HCT116 (cell line): ENCODE measurements around the gene VAMP8. TPM values are rescaled to one million over a fixed set of nuclear protein-coding genes. Genes with fewer than 3 reads are reported as not detected.

ENCODE experiments used
- ATAC-seq: fragments of 200-7000 bp; cut with Tn5 transposase; 2 replicates; pipeline ENCODE4 v1.9.1; 2020; ENCODE audit warnings: mild to moderate bottlenecking, moderate library complexity
- Bru-seq: library from RNA; stranded (reverse); fragments of 400-500 nt; gene quantifications from one replicate; lab custom pipeline; 2021; lab: Mats Ljungman, UMichigan
- BruChase-seq, 2 experiments: library from RNA; stranded (reverse); fragments of 400-500 nt; gene quantifications; one replicate each; lab custom pipeline; 2021; lab: Mats Ljungman, UMichigan
- BruUV-seq: library from RNA; stranded (reverse); fragments of 400-500 nt; replicated peaks from 2 replicates; lab custom pipeline; 2021; lab: Mats Ljungman, UMichigan
- CTCF ChIA-PET: fragments of 300-600 bp; sonication (Branson Sonifier 250); formaldehyde crosslinking; loops from one replicate; lab custom pipeline; 2021; ENCODE audit warnings: antibody characterized with exemption; lab: Charles Lee
- POLR2A ChIA-PET: fragments of 300-600, 350-600 bp; sonication (Branson Sonifier 250); formaldehyde crosslinking; loops from one replicate; lab custom pipeline; 2021; ENCODE audit warnings: antibody characterized with exemption; lab: Charles Lee
- RAD21 ChIA-PET, 2 experiments: fragments of 300-600 bp; sonication (Branson Sonifier 250); formaldehyde crosslinking; loops; one replicate each; lab custom pipeline; 2023; ENCODE audit warnings: low total read pairs in 2 of 2; ENCODE audit not compliant: uncharacterized antibody in 2 of 2, unreplicated experiment in 2 of 2, low non-redundant PET in 1 of 2; lab: Charles Lee
- DNase-seq: peaks from one replicate; pipeline ENCODE4 v3.0.0-alpha.2; 2010; ENCODE audit warnings: low read depth, low spot score
- H2AFZ ChIP-seq: fragments of 200-600 bp; shearing (Covaris generic), sonication (generic); 2 replicates; pipeline ENCODE4 v1.6.1; 2017; ENCODE audit warnings: low read depth, mixed run types, mixed read lengths, antibody characterized with exemption, low read length; ENCODE audit not compliant: poor library complexity, severe bottlenecking
- H3K27ac ChIP-seq: 2 replicates; pipeline ENCODE4 v1.5.1; 2012; ENCODE audit warnings: low read depth, low read length
- H3K27me3 ChIP-seq: fragments of 200-600 bp; sonication (generic); 2 replicates; pipeline ENCODE4 v1.6.1; 2016; ENCODE audit warnings: mixed run types, low read length, mixed read lengths; ENCODE audit not compliant: insufficient read depth
- H3K36me3 ChIP-seq, 2 experiments: fragments of 200-500 bp in 1 of 2; fragments of 200-600 bp in 1 of 2; sonication (Bioruptor generic) in 1 of 2; sonication (generic) in 1 of 2; 2 replicates each; pipeline versions ENCODE4 v1.5.1 to v1.6.1; 2014 to 2016; ENCODE audit warnings: low read length in 2 of 2, inconsistent platforms in 1 of 2, mixed read lengths in 1 of 2, mixed run types in 1 of 2; ENCODE audit not compliant: insufficient read depth in 2 of 2, control insufficient read depth in 1 of 2
- H3K4me1 ChIP-seq, 2 experiments: fragments of 200-600 bp in 1 of 2; sonication (generic) in 1 of 2; 2 replicates each; pipeline versions ENCODE4 v1.5.1 to v1.6.1; 2012 to 2017; ENCODE audit warnings: low read length in 2 of 2, inconsistent platforms in 1 of 2, mild to moderate bottlenecking in 1 of 2, mixed read lengths in 1 of 2, mixed run types in 1 of 2, moderate library complexity in 1 of 2; ENCODE audit not compliant: insufficient read depth in 2 of 2, control insufficient read depth in 1 of 2
- H3K4me2 ChIP-seq: fragments of 200-600 bp; sonication (generic); 2 replicates; pipeline ENCODE4 v1.6.1; 2017; ENCODE audit warnings: mixed run types, low read length, mixed read lengths
- H3K4me3 ChIP-seq, 2 experiments: fragments of 200-600 bp in 1 of 2; sonication (generic) in 1 of 2; replicated peaks in 1 of 2; 2 replicates each; pipeline ENCODE4 v1.5.1; 2011 to 2016; ENCODE audit warnings: low read length in 2 of 2, control low read depth in 1 of 2, low read depth in 1 of 2, mild to moderate bottlenecking in 1 of 2, mixed read lengths in 1 of 2, mixed run types in 1 of 2
- H3K79me2 ChIP-seq: fragments of 200-600 bp; sonication (generic); 2 replicates; pipeline ENCODE4 v1.6.1; 2017; ENCODE audit warnings: mild to moderate bottlenecking, mixed run types, low read length, moderate library complexity, mixed read lengths; ENCODE audit not compliant: insufficient read depth
- H3K9ac ChIP-seq: fragments of 200-600 bp; sonication (generic); 2 replicates; pipeline ENCODE4 v1.6.1; 2016; ENCODE audit warnings: low read length, mixed read lengths
- H3K9me2 ChIP-seq: fragments of 200-600 bp; sonication (generic), shearing (Covaris generic); 2 replicates; pipeline ENCODE4 v1.6.1; 2017; ENCODE audit warnings: mixed run types, mild to moderate bottlenecking, moderate library complexity; ENCODE audit not compliant: insufficient read depth
- H3K9me3 ChIP-seq, 2 experiments: fragments of 200-500 bp in 1 of 2; fragments of 200-600 bp in 1 of 2; sonication (Bioruptor generic) in 1 of 2; sonication (generic) in 1 of 2; 2 replicates each; pipeline ENCODE4 v1.6.1; 2014 to 2017; ENCODE audit warnings: low read length in 2 of 2, mixed read lengths in 2 of 2, inconsistent platforms in 1 of 2, low read depth in 1 of 2, mild to moderate bottlenecking in 1 of 2, mixed run types in 1 of 2, moderate library complexity in 1 of 2; ENCODE audit not compliant: control insufficient read depth in 1 of 2, insufficient read depth in 1 of 2
- H4K20me1 ChIP-seq: fragments of 200-600 bp; sonication (generic), shearing (Covaris generic); 2 replicates; pipeline ENCODE4 v1.6.1; 2017; ENCODE audit warnings: mixed run types, mild to moderate bottlenecking, moderate library complexity; ENCODE audit not compliant: insufficient read depth
- CEBPB ChIP-seq: IDR thresholded peaks from 2 replicates; pipeline ENCODE4 v1.6.1; 2012; ENCODE audit warnings: low read depth
- CTCF ChIP-seq, 3 experiments: fragments of 200-600 bp in 1 of 3; sonication (generic) in 1 of 3; IDR thresholded peaks in 2 of 3; conservative IDR thresholded peaks in 1 of 3; 2 replicates each; pipeline ENCODE4 v1.5.1; 2012 to 2017; ENCODE audit warnings: low read depth in 2 of 3, low read length in 2 of 3, antibody characterized with exemption in 1 of 3, borderline replicate concordance in 1 of 3, control low read depth in 1 of 3, mild to moderate bottlenecking in 1 of 3, mixed read lengths in 1 of 3, mixed run types in 1 of 3, moderate library complexity in 1 of 3; ENCODE audit not compliant: insufficient read depth in 1 of 3
- ELF1 ChIP-seq: IDR thresholded peaks from 2 replicates; pipeline ENCODE4 v1.6.1; 2012; ENCODE audit warnings: low read depth, borderline replicate concordance
- EZH2 ChIP-seq: fragments of 200-600 bp; sonication (generic); IDR thresholded peaks from 2 replicates; pipeline ENCODE4 v1.6.1; 2017; ENCODE audit warnings: antibody characterized with exemption, mixed run types
- EZH2phosphoT487 ChIP-seq: fragments of 200-600 bp; IDR thresholded peaks from 2 replicates; pipeline ENCODE4 v1.6.1; 2018; ENCODE audit warnings: antibody characterized with exemption, borderline replicate concordance
- JUND ChIP-seq: IDR thresholded peaks from 2 replicates; pipeline ENCODE4 v1.6.1; 2012
- MAX ChIP-seq: IDR thresholded peaks from 2 replicates; pipeline ENCODE4 v1.6.1; 2012
- POLR2A ChIP-seq: IDR thresholded peaks from 2 replicates; pipeline ENCODE4 v1.7.0; 2011; ENCODE audit warnings: borderline replicate concordance; ENCODE audit not compliant: insufficient read depth, insufficient read length; ENCODE audit errors: extremely low read depth
- POLR2AphosphoS5 ChIP-seq: IDR thresholded peaks from 2 replicates; pipeline ENCODE4 v1.6.1; 2011; ENCODE audit warnings: mild to moderate bottlenecking, low read depth, low read length, moderate library complexity
- RAD21 ChIP-seq: IDR thresholded peaks from 2 replicates; pipeline ENCODE4 v1.6.1; 2012; ENCODE audit warnings: low read depth, mild to moderate bottlenecking
- SP1 ChIP-seq: IDR thresholded peaks from 2 replicates; pipeline ENCODE4 v1.6.1; 2012; ENCODE audit warnings: low read depth
- SRF ChIP-seq: IDR thresholded peaks from 2 replicates; pipeline ENCODE4 v1.6.1; 2012; ENCODE audit warnings: low read depth
- TCF7L2 ChIP-seq: IDR thresholded peaks from 2 replicates; pipeline ENCODE4 v1.7.0; 2011; ENCODE audit warnings: borderline replicate concordance, inconsistent platforms; ENCODE audit not compliant: insufficient read depth, insufficient read length; ENCODE audit errors: extremely low read depth
- YY1 ChIP-seq: IDR thresholded peaks from 2 replicates; pipeline ENCODE4 v1.6.1; 2011; ENCODE audit warnings: low read length, low read depth, moderate library complexity, mild to moderate bottlenecking; ENCODE audit not compliant: insufficient replicate concordance; ENCODE audit errors: extremely low read depth
- ZFX ChIP-seq: fragments of 450-650 bp; IDR thresholded peaks from 2 replicates; pipeline ENCODE4 v1.6.1; 2017
- ZNF274 ChIP-seq: fragments of 200-500 bp; sonication (Bioruptor generic); IDR thresholded peaks from 2 replicates; pipeline ENCODE4 v1.6.1; 2014; ENCODE audit warnings: mild to moderate bottlenecking, low read depth, low read length, inconsistent platforms
- intact Hi-C: fragments of 100-400 bp; cut with micrococcal nuclease; formaldehyde crosslinking; loops from 2 replicates; pipeline ENCODE4 v1.10.0; 2022
- long read RNA-seq: library from polyadenylated mRNA; unstranded; transcript quantifications from one replicate; pipeline ENCODE4 v2.0.0, GENCODE V29; 2021; ENCODE audit not compliant: unreplicated experiment
- polyA plus RNA-seq: library from polyadenylated mRNA; unstranded; fragments of >200 nt; gene quantifications from 2 replicates; pipeline ENCODE4 v1.2.1, GENCODE V29; 2012; ENCODE audit warnings: missing spikeins
- total RNA-seq: library from RNA; stranded (reverse); gene quantifications from one replicate; pipeline ENCODE4 v1.2.1, GENCODE V29; 2021; ENCODE audit not compliant: unreplicated experiment
- TF ChIP-seq, protein P1 (sequence below): IDR thresholded peaks from 2 replicates; pipeline ENCODE4 v1.6.1; 2012
- TF ChIP-seq, protein P2 (sequence below): IDR thresholded peaks from 2 replicates; pipeline ENCODE4 v1.6.1; 2011; ENCODE audit warnings: mild to moderate bottlenecking, low read length, moderate library complexity; ENCODE audit not compliant: insufficient replicate concordance; ENCODE audit errors: extremely low read depth

VAMP8 gene
- 52.6 TPM for total RNA-seq
- 69.9 and 85.7 TPM in 2 replicates for polyA plus RNA-seq
- Bru-seq, nascent RNA = percentile 48 among the genes with signal in this experiment
- BruChase-seq, experiment 1, labeled RNA remaining after a 6-hour chase = percentile 58 among the genes with signal in this experiment
- BruChase-seq, experiment 2, labeled RNA remaining after a 2-hour chase = percentile 46 among the genes with signal in this experiment
- long read RNA-seq, transcript VAMP8-201 (3 exons, 774 nt) = major isoform, 27 of 29 reads
- long read RNA-seq, partial matches to known transcripts = 0 of 29 reads
- long read RNA-seq, other reads (novel, unspliced or antisense) = 1 of 29 reads

DNA sequence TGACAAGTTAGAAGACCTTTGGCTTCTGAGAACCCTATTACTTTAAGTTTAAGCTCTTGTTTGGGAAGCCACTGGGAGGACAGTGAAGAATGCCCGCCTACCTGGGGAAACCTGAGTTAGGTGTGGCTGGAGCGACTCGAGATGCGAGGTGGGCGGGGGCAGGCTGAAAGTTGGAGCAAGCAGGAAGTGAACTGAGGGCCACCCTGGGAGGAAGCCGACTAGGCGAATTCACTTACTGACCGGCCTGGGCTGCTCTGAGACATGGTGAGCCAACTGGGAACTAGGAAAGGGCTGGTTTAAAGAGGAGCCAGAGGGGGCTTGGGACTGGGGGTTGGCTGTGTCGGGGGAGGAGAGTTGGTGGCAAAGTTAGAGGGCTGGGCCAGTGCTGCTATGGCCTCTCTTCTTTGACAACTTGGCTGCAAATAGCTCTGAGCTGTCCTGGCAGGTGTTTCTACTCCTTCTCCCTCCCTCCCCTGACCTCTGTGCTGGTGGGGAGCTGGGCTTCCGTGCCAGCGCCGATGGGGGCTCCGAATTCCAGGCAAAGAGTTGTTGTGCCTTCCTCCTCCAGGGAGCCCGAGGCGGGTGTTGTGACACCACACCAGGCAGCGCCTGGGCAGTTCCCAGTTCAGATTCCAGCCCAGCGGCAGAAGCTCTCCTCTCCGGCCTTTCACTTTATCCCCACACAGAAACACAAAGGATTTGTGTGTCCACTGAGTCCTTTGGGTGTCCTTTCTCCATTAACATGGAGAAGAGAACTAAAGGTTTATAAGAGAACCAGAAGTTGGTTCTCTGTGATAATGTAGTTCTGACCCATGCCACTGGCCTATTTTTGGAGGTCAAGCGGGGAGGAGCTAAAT, at the start of gene VAMP8:
Gene VAMP8 (plus strand): TSS at position 201 of the 857 bp plus-strand sequence. CDS start 61 bp downstream, at position 262.
- H2AFZ ChIP-seq = peak within 1 kb of the TSS; percentile 57
- peak; percentile 98 for ATAC-seq
- CTCF ChIA-PET = interaction anchor here (1.4 kb wide), 1 partner anchor 26 kb away, joined by 7 read pairs; no protein-coding TSS in a partner anchor
- H3K4me3 ChIP-seq = peak within 1 kb of the TSS; percentile 67 to 86
- peaks cover 0 to 4% of the 10 kb centered on the region in 2 experiments; a peak in 2 of 4 replicates for H3K36me3 ChIP-seq
- H4K20me1 ChIP-seq = no peaks in the 10 kb centered on the region
- peak within 1 kb of the TSS; percentile 43 for H3K27ac ChIP-seq
- peak within 1 kb of the TSS; percentile 65 for H3K9ac ChIP-seq
- no peaks in the 10 kb centered on the region for H3K27me3 ChIP-seq
- H3K9me2 ChIP-seq = no peaks in the 10 kb centered on the region
- RAD21 ChIA-PET = interaction anchor here in 1 of 2 experiments (0.7 to 1.0 kb wide), 2 partner anchors 14 to 37 kb away, joined by 3 to 4 read pairs; no protein-coding TSS in a partner anchor
- TF ChIP-seq, protein P1, sequence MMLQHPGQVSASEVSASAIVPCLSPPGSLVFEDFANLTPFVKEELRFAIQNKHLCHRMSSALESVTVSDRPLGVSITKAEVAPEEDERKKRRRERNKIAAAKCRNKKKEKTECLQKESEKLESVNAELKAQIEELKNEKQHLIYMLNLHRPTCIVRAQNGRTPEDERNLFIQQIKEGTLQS = no peak
- TF ChIP-seq MAX (no peak), EZH2phosphoT487 (no peak), YY1 (peak; percentile 27), EZH2 (no peak), SRF (no peak), ZFX (no peak), POLR2AphosphoS5 (peak; percentile 82), ZNF274 (no peak), CTCF (IDR thresholded peaks at IDR 0.05 in 2 of 3, conservative IDR thresholded peaks at IDR 0.05 in 1 of 3; ENCODE audit: borderline replicate concordance in 1 of 3, insufficient read depth in 1 of 3, low read depth in 2 of 3, low read length in 2 of 3) (no peak), POLR2A (peak; percentile 36), TCF7L2 (no peak), RAD21 (no peak), CEBPB (no peak), JUND (no peak), SP1 (peak; percentile 51), ELF1 (no peak; the same call in 1 of the 2 replicates)
- TF ChIP-seq, protein P2, sequence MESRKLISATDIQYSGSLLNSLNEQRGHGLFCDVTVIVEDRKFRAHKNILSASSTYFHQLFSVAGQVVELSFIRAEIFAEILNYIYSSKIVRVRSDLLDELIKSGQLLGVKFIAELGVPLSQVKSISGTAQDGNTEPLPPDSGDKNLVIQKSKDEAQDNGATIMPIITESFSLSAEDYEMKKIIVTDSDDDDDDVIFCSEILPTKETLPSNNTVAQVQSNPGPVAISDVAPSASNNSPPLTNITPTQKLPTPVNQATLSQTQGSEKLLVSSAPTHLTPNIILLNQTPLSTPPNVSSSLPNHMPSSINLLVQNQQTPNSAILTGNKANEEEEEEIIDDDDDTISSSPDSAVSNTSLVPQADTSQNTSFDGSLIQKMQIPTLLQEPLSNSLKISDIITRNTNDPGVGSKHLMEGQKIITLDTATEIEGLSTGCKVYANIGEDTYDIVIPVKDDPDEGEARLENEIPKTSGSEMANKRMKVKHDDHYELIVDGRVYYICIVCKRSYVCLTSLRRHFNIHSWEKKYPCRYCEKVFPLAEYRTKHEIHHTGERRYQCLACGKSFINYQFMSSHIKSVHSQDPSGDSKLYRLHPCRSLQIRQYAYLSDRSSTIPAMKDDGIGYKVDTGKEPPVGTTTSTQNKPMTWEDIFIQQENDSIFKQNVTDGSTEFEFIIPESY = no peak
- TSS peak; percentile 50 for BruUV-seq
- H3K4me1 ChIP-seq = peaks cover 18 to 26% of the 10 kb centered on the region in 2 experiments
- DNase-seq = peak; percentile 53
- POLR2A ChIA-PET = interaction anchor here (0.7 to 2.1 kb wide), 12 partner anchors 10 to 631 kb away, joined by 3 to 9 read pairs (median 3); partner anchors contain the start of genes C2orf68, MAT2A, RNF181 and TMEM150A
- intact Hi-C loops = no loop called here
- no peaks in the 10 kb centered on the region for H3K9me3 ChIP-seq
- no peaks in the 10 kb centered on the region for H3K79me2 ChIP-seq
- peak within 1 kb of the TSS; percentile 81 for H3K4me2 ChIP-seq
